Subcutaneous abdominal adipose tissue (tissue), 5 donors: Measurements from ENCODE around the gene SAPCD1.

Source experiments
- H3K27ac ChIP-seq: one replicate; pipeline ENCODE4 v1.7.0; 2013; ENCODE audit warnings: low read depth, mild to moderate bottlenecking, inconsistent platforms, low read length, moderate library complexity
- H3K27me3 ChIP-seq, 5 donors: one replicate each; pipeline ENCODE4 v1.7.0; 2013; ENCODE audit warnings: low read length in 5 of 5, inconsistent platforms in 1 of 5; ENCODE audit not compliant: control insufficient read depth in 5 of 5, insufficient read depth in 4 of 5
- H3K36me3 ChIP-seq, 5 donors: one replicate each; pipeline ENCODE4 v1.7.0; 2013; ENCODE audit warnings: low read length in 5 of 5; ENCODE audit not compliant: control insufficient read depth in 5 of 5, insufficient read depth in 5 of 5
- H3K4me1 ChIP-seq, 5 donors: one replicate each; pipeline ENCODE4 v1.7.0; 2013; ENCODE audit warnings: low read length in 5 of 5, mild to moderate bottlenecking in 3 of 5, moderate library complexity in 1 of 5; ENCODE audit not compliant: control insufficient read depth in 5 of 5, insufficient read depth in 5 of 5
- H3K4me3 ChIP-seq, 5 donors: one replicate each; pipeline ENCODE4 v1.7.0; 2013; ENCODE audit warnings: low read length in 5 of 5, low read depth in 1 of 5
- H3K9ac ChIP-seq, 5 donors: one replicate each; pipeline ENCODE4 v1.7.0; 2013; ENCODE audit warnings: low read length in 5 of 5, mild to moderate bottlenecking in 4 of 5, moderate library complexity in 3 of 5
- H3K9me3 ChIP-seq, 5 donors: one replicate each; pipeline ENCODE4 v1.7.0; 2013; ENCODE audit warnings: low read length in 5 of 5; ENCODE audit not compliant: control insufficient read depth in 5 of 5
- donor health status: healthy.
- donor health status: healthy.
- donor health status: healthy.
- donor health status: healthy.
- donor health status: healthy.

The SAPCD1 gene

GRCh38 chr6:31765910-31766794 lies 3.7 kb downstream of the SAPCD1 start:
- H3K36me3 ChIP-seq: peaks cover 0 to 10% (median 3%) of the 10 kb centered on the region in 5 donors
- no peak overlapping the region for H3K27ac ChIP-seq
- H3K4me1 ChIP-seq: peaks cover 4 to 33% (median 15%) of the 10 kb centered on the region in 5 donors
- H3K9me3 ChIP-seq: no peaks in the 10 kb centered on the region
- H3K27me3 ChIP-seq: no peaks in the 10 kb centered on the region
- peak overlapping the region in 2 of 5 donors; percentile 47 to 52 for H3K9ac ChIP-seq
- H3K4me3 ChIP-seq: peak overlapping the region; percentile 31 to 58 (median 40)

- Histone ChIP-seq H3K9ac (no peak overlapping the region), H3K4me1 (peaks cover 4 to 33% (median 15%) of the 10 kb centered on the region in 5 donors), H3K27me3 (no peaks in the 10 kb centered on the region), H3K36me3 (peaks cover 0 to under 1% (median 0%) of the 10 kb centered on the region in 5 donors), H3K4me3 (no peak overlapping the region), H3K27ac (no peak overlapping the region), H3K9me3 (no peaks in the 10 kb centered on the region)
These were observed 4.7 kb downstream of the SAPCD1 start for GRCh38 chr6:31767096-31767645.

GRCh38 chr6:31768363-31769257 lies 6.2 kb downstream of the SAPCD1 start:
- Histone ChIP-seq H3K9me3 (no peaks in the 10 kb centered on the region), H3K4me3 (no peak overlapping the region), H3K9ac (no peak overlapping the region), H3K36me3 (no peaks in the 10 kb centered on the region), H3K4me1 (peaks cover 2 to 30% (median 15%) of the 10 kb centered on the region in 5 donors), H3K27ac (no peak overlapping the region), H3K27me3 (no peaks in the 10 kb centered on the region)

- Histone ChIP-seq H3K9me3 (no peaks in the 10 kb centered on the region), H3K27ac (no peak overlapping the region), H3K36me3 (no peaks in the 10 kb centered on the region), H3K9ac (no peak overlapping the region), H3K27me3 (no peaks in the 10 kb centered on the region), H3K4me1 (peaks cover 2 to 30% (median 15%) of the 10 kb centered on the region in 5 donors), H3K4me3 (no peak overlapping the region)
These were observed 7.4 kb downstream of the SAPCD1 start for GRCh38 chr6:31769684-31770371.

- Histone ChIP-seq H3K4me3 (no peak overlapping the region), H3K9ac (no peak overlapping the region), H3K9me3 (no peaks in the 10 kb centered on the region), H3K36me3 (no peaks in the 10 kb centered on the region), H3K4me1 (peaks cover 2 to 30% (median 14%) of the 10 kb centered on the region in 5 donors), H3K27ac (no peak overlapping the region), H3K27me3 (no peaks in the 10 kb centered on the region)
These were observed 8.4 kb downstream of the SAPCD1 start for GRCh38 chr6:31770860-31771259.

- Histone ChIP-seq H3K9me3 (no peaks in the 10 kb centered on the region), H3K27ac (no peak overlapping the region), H3K4me3 (no peak overlapping the region), H3K27me3 (no peaks in the 10 kb centered on the region), H3K9ac (no peak overlapping the region), H3K4me1 (peaks cover 0 to 27% (median 10%) of the 10 kb centered on the region in 5 donors), H3K36me3 (no peaks in the 10 kb centered on the region)
These were observed 9.5 kb downstream of the SAPCD1 start for GRCh38 chr6:31771992-31772358.

- peaks cover 0 to 27% (median 22%) of the 10 kb centered on the region in 5 donors for H3K36me3 ChIP-seq
- no peaks in the 10 kb centered on the region for H3K9me3 ChIP-seq
- peaks cover 0 to 14% (median 8%) of the 10 kb centered on the region in 5 donors for H3K4me1 ChIP-seq
- H3K4me3 ChIP-seq: no peak overlapping the region
- H3K27ac ChIP-seq: no peak overlapping the region
- no peak overlapping the region for H3K9ac ChIP-seq
- no peaks in the 10 kb centered on the region for H3K27me3 ChIP-seq
These were observed 12.7 kb downstream of the SAPCD1 start for GRCh38 chr6:31775184-31775583.

GRCh38 chr6:31775633-31776484 lies 13.4 kb downstream of the SAPCD1 start:
- H3K27me3 ChIP-seq: no peaks in the 10 kb centered on the region
- H3K9me3 ChIP-seq: no peaks in the 10 kb centered on the region
- no peak overlapping the region for H3K27ac ChIP-seq
- no peak overlapping the region for H3K4me3 ChIP-seq
- H3K4me1 ChIP-seq: peaks cover 0 to 14% (median 8%) of the 10 kb centered on the region in 5 donors
- no peak overlapping the region for H3K9ac ChIP-seq
- H3K36me3 ChIP-seq: peaks cover 0 to 33% (median 29%) of the 10 kb centered on the region in 5 donors
